DMS79 treated with DMSO at 0.1 percent for 48 hours (cell line): ENCODE measurements around the gene EIF4H.
"Not testable (repeated sequence)": the region's sequence is repeated elsewhere in the genome, so short reads cannot be mapped to it uniquely, and the experiment has no call there.

Experiments
- DNase-seq: peaks from one replicate; lab custom pipeline; 2025; lab: John Stamatoyannopoulos, UW

The EIF4H gene

DNA sequence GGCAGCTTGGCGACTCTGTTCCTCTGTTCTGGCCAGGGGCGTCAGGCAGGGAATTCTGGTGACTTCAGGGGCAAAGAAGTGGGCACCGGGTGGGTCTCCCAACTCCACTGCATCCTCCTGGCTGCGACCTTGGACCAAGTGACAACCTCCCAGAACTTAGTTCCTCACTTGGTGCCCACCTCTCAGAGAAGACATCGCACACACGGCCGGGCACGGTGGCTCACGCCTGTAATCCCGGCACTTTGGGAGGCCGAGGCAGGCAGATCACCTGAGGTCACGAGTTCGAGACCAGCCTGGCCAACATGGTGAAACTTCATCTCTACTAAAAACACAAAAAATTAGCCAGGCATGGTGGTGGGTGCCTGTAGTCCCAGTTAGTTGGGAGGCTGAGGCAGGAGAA is 50.8 kb downstream of the EIF4H start:
- DNase-seq = not testable (repeated sequence)

GRCh38 chr7:74225400-74225799 is 51.2 kb downstream of the EIF4H start:
- DNase-seq = no peak

- no peak for DNase-seq
Measured at GRCh38 chr7:74226633-74227032, 52.5 kb downstream of the EIF4H start.

DNA sequence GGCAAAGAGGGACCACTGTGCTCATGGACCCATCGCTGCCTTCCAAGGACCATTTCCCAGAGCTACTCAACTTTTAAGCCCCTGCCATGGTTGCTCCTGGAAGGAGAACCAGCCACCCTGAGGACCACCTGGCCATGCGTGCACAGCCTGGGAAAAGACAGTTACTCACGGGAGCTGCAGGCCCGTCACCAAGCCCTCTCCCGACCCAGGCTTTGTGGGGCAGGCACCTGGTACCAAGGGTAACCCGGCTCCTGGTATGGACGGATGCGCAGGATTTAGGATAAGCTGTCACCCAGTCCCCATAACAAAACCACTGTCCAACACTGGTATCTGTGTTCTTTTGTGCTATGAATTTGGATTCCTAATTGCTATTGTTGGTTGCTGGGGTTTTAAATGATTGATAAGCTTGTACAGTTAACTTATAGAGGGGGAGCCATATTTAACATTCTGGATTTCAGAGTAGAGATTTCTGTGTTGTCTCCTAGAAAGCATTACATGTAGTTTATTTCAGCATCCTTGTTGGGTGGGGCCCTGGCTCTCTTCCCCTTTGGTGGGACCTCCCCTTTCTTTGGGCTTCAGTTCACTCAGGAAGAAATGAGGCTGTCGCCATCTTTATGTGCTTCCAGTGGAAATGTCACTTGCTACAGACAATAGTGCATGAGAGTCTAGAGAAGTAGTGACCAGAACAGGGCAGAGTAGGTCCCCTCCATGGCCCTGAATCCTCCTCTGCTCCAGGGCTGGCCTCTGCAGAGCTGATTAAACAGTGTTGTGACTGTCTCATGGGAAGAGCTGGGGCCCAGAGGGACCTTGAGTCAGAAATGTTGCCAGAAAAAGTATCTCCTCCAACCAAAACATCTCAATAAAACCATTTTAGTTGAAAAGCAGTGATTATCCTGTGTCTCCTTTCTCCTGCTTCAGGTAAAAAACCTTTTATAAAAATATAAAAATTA is 55.1 kb downstream of the EIF4H start:
- DNase-seq = no peak

GRCh38 chr7:74230446-74231231 is 56.5 kb downstream of the EIF4H start:
- DNase-seq = no peak

GRCh38 chr7:74231232-74231590 is 57.1 kb downstream of the EIF4H start:
- no peak for DNase-seq

- DNase-seq = no peak
Measured at GRCh38 chr7:74233655-74234285, 59.6 kb downstream of the EIF4H start.

- no peak for DNase-seq
Measured at GRCh38 chr7:74235518-74236268, 61.5 kb downstream of the EIF4H start.

GRCh38 chr7:74236284-74236683 is 62.1 kb downstream of the EIF4H start:
- no peak for DNase-seq

GRCh38 chr7:74240482-74240881 is 66.3 kb downstream of the EIF4H start:
- DNase-seq = no peak

DNA sequence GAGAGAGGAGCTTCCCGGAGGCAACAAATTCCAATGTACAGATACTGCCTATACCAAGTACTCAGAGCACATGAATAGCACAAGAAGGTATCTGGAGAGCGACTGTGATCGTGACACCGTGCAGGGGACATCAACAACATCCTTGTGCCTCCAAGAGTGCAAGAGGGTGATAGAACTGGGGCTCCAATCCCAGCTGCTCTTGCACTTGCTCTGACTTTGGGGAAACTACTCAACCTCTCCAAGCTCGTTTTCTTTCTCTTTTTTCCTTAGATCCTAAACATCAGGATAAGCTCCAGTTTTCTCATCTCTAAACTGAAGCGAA is 67.9 kb downstream of the EIF4H start:
- no peak for DNase-seq

- DNase-seq = no peak
Measured at GRCh38 chr7:74246497-74246896, 72.3 kb downstream of the EIF4H start.
